Osteocyte (in vitro differentiated cells): ENCODE data around the gene PDE10A. TPM values are rescaled to one million over a fixed set of nuclear protein-coding genes. Genes with fewer than 3 reads are reported as not detected.

Experiments used
- DNase-seq: peaks from one replicate; pipeline ENCODE4 v3.0.0; 2021; ENCODE audit warnings: mixed read lengths; ENCODE audit not compliant: unreplicated experiment; ENCODE audit errors: extremely low spot score
- H3K27ac Mint-ChIP-seq: one replicate; pipeline ENCODE4 v1.8.0; 2021; ENCODE audit warnings: mild to moderate bottlenecking, mixed read lengths; ENCODE audit not compliant: unreplicated experiment
- H3K27me3 Mint-ChIP-seq: one replicate; pipeline ENCODE4 v1.8.0; 2021; ENCODE audit warnings: mixed read lengths; ENCODE audit not compliant: unreplicated experiment
- H3K36me3 Mint-ChIP-seq: one replicate; pipeline ENCODE4 v1.8.0; 2021; ENCODE audit warnings: mixed read lengths; ENCODE audit not compliant: unreplicated experiment
- H3K4me1 Mint-ChIP-seq: one replicate; pipeline ENCODE4 v1.8.0; 2021; ENCODE audit warnings: mixed read lengths; ENCODE audit not compliant: unreplicated experiment
- H3K4me3 Mint-ChIP-seq: one replicate; pipeline ENCODE4 v1.8.0; 2021; ENCODE audit warnings: mild to moderate bottlenecking, moderate library complexity, mixed read lengths; ENCODE audit not compliant: unreplicated experiment
- H3K9me3 Mint-ChIP-seq: one replicate; pipeline ENCODE4 v1.8.0; 2021; ENCODE audit warnings: mixed read lengths; ENCODE audit not compliant: unreplicated experiment
- CTCF ChIP-seq: fragments of 200-600 bp; sonication (generic); IDR thresholded peaks from 2 replicates; pipeline ENCODE4 v1.5.0; 2021; ENCODE audit warnings: antibody characterized with exemption, mild to moderate bottlenecking, moderate library complexity
- total RNA-seq: library from RNA; stranded (reverse); gene quantifications from 2 replicates; pipeline ENCODE4 v1.2.1, GENCODE V29; 2021

The PDE10A gene
- total RNA-seq, 1 donor from 2014 or later, result 9.8 TPM

- H3K27me3 Mint-ChIP-seq, result peaks cover 24% of the 10 kb centered on the region
- no peak overlapping the region for H3K27ac Mint-ChIP-seq
- no peak for DNase-seq
- H3K4me1 Mint-ChIP-seq, result no peaks in the 10 kb centered on the region
- H3K4me3 Mint-ChIP-seq, result no peak overlapping the region
- TF ChIP-seq CTCF, result no peak
- H3K9me3 Mint-ChIP-seq, result no peaks in the 10 kb centered on the region
- H3K36me3 Mint-ChIP-seq, result no peaks in the 10 kb centered on the region
Measured at GRCh38 chr6:165674155-165675029, 11.4 kb upstream of the PDE10A start.

GRCh38 chr6:165671222-165671768 lies 8.3 kb upstream of the PDE10A start:
- H3K4me3 Mint-ChIP-seq, result no peak overlapping the region
- no peaks in the 10 kb centered on the region for H3K36me3 Mint-ChIP-seq
- TF ChIP-seq CTCF, result no peak
- H3K4me1 Mint-ChIP-seq, result peaks cover 2% of the 10 kb centered on the region
- H3K27me3 Mint-ChIP-seq, result peaks cover 42% of the 10 kb centered on the region
- H3K9me3 Mint-ChIP-seq, result no peaks in the 10 kb centered on the region
- DNase-seq, result no peak
- no peak overlapping the region for H3K27ac Mint-ChIP-seq

GRCh38 chr6:165668951-165669350 lies 5.9 kb upstream of the PDE10A start:
- peaks cover 16% of the 10 kb centered on the region for H3K4me1 Mint-ChIP-seq
- no peak for TF ChIP-seq CTCF
- no peaks in the 10 kb centered on the region for H3K36me3 Mint-ChIP-seq
- no peaks in the 10 kb centered on the region for H3K9me3 Mint-ChIP-seq
- DNase-seq, result no peak
- H3K27ac Mint-ChIP-seq, result no peak overlapping the region
- peaks cover 65% of the 10 kb centered on the region for H3K27me3 Mint-ChIP-seq
- H3K4me3 Mint-ChIP-seq, result no peak overlapping the region

- Mint-ChIP-seq H3K36me3 (no peaks in the 10 kb centered on the region), H3K27me3 (peaks cover 60% of the 10 kb centered on the region), H3K4me1 (peaks cover 23% of the 10 kb centered on the region), H3K9me3 (no peaks in the 10 kb centered on the region), H3K27ac (no peak overlapping the region), H3K4me3 (peak overlapping the region; percentile 18)
- no peak for DNase-seq
- TF ChIP-seq CTCF, result no peak
Measured at GRCh38 chr6:165665384-165665672, 2.3 kb upstream of the PDE10A start.

GRCh38 chr6:165664559-165665383 lies 1.7 kb upstream of the PDE10A start:
- Mint-ChIP-seq H3K4me3 (peak overlapping the region; percentile 84), H3K27me3 (peaks cover 59% of the 10 kb centered on the region), H3K9me3 (no peaks in the 10 kb centered on the region), H3K27ac (no peak overlapping the region), H3K36me3 (no peaks in the 10 kb centered on the region), H3K4me1 (peaks cover 23% of the 10 kb centered on the region)
- TF ChIP-seq CTCF, result peak; percentile 23
- DNase-seq, result no peak
